ENCODE measurements around the gene USB1. TPM values are rescaled to one million over a fixed set of nuclear protein-coding genes. Genes with fewer than 3 reads are reported as not detected.

The USB1 gene
- polyA plus RNA-seq, 4 donors, result 19.9 to 26.5 (median 24.0) TPM

DNA sequence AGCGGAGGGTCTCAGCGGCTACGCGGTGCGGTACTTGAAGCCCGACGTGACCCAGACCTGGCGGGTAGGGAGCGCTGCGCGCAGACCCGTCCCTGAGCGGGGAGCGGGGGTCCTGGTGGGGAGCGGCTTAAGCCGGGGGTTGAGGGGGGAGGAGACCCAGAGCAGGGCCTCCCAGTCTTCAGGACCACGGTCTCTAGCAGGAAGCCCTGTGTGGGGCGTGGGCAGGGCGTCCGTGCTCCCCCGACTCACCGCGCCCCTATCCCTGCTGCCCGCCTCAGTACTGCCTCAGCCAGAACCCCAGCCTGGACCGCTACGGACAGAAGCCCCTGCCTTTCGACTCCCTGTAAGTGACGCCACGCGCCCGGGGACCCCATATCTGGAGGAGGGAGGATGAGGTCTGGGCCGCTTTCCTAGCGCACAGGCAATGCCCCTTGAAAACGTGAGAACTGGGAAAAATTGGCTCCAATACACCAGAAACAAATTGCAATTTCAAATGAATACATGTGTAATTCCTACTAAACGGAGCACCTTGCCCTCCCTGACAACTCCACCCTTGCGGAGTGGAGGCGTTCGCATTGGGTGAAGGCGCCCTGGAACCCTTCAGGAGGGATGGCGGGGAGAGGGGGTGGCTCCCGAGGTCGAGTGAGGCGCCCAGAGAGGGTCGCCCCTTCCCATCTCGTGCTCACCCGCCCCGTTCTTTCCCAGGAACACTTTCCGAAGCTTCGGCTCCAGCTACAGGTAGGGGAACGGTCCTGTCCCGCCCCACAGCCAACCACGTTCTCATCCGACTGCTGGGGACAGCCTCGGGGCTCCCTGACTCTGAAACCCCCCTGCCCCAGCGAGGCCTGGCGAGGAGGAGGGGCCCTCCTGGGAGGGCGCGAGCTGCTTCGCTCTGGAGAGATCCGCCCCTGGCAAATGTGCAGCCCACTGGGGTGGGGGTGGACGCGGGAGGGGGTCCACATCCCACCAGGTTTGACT, 15.7 kb upstream of the USB1 start:
- 13 to 25% (median 15%) methylated on average over 44 to 62 of the region's 62 CpGs for WGBS, 3 donors
- Histone ChIP-seq H3K27me3 (ENCODE audit: control insufficient read depth in 3 of 3, insufficient read depth in 3 of 3, low read length in 3 of 3) (peaks cover 0 to 42% (median 0%) of the 10 kb centered on the region in 3 donors), H3K36me3 (ENCODE audit: control insufficient read depth in 3 of 3, insufficient read depth in 2 of 3, low read depth in 1 of 3, low read length in 3 of 3) (no peaks in the 10 kb centered on the region), H3K27ac (ENCODE audit: low read depth in 1 of 3, low read length in 2 of 3) (no peak overlapping the region), H3K4me1 (ENCODE audit: control insufficient read depth in 3 of 3, insufficient read depth in 2 of 3, low read depth in 1 of 3, low read length in 2 of 3) (peaks cover 2 to 17% (median 3%) of the 10 kb centered on the region in 3 donors), H3K4me3 (ENCODE audit: low read depth in 1 of 3, low read length in 3 of 3) (peak overlapping the region; percentile 33 to 46 (median 39)), H3K9me3 (ENCODE audit: control insufficient read depth in 2 of 2, insufficient read depth in 1 of 2, low read depth in 1 of 2, low read length in 1 of 2) (no peaks in the 10 kb centered on the region)
- no peak for FAIRE-seq
- peak in 1 of 2 donors; percentile 36 for DNase-seq

DNA sequence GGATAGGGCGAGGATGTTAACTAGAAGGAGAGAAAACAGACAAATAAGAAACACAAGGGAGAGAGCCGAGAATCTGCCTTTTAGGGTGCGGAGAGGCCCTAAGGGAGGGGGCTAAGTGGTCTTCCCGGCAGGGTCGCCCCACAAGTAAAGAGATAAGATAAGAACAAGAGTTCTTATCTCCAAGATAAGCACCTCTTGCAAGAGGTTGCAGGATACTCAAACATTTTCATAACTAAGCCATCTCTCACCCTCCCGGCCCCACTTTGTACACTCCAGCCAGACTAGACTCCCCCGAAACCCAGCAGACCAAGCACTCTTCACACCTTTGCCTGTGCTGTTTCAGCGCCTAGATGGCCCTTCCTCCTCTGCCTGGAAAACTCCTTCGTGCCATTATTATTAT, 15.0 kb upstream of the USB1 start:
- H3K4me3 ChIP-seq (ENCODE audit: low read depth in 1 of 3, low read length in 3 of 3), result no peak overlapping the region
- peaks cover 2 to 17% (median 3%) of the 10 kb centered on the region in 3 donors for H3K4me1 ChIP-seq (ENCODE audit: control insufficient read depth in 3 of 3, insufficient read depth in 2 of 3, low read depth in 1 of 3, low read length in 2 of 3)
- WGBS, 3 donors, result 38 to 58% (median 49%) methylated on average over 9 of the region's 9 CpGs
- H3K9me3 ChIP-seq (ENCODE audit: control insufficient read depth in 2 of 2, insufficient read depth in 1 of 2, low read depth in 1 of 2, low read length in 1 of 2), result no peaks in the 10 kb centered on the region
- no peak for FAIRE-seq
- DNase-seq, result no peak
- no peaks in the 10 kb centered on the region for H3K36me3 ChIP-seq (ENCODE audit: control insufficient read depth in 3 of 3, insufficient read depth in 2 of 3, low read depth in 1 of 3, low read length in 3 of 3)
- H3K27ac ChIP-seq (ENCODE audit: low read depth in 1 of 3, low read length in 2 of 3), result no peak overlapping the region
- peaks cover 0 to 42% (median 0%) of the 10 kb centered on the region in 3 donors for H3K27me3 ChIP-seq (ENCODE audit: control insufficient read depth in 3 of 3, insufficient read depth in 3 of 3, low read length in 3 of 3)

DNA sequence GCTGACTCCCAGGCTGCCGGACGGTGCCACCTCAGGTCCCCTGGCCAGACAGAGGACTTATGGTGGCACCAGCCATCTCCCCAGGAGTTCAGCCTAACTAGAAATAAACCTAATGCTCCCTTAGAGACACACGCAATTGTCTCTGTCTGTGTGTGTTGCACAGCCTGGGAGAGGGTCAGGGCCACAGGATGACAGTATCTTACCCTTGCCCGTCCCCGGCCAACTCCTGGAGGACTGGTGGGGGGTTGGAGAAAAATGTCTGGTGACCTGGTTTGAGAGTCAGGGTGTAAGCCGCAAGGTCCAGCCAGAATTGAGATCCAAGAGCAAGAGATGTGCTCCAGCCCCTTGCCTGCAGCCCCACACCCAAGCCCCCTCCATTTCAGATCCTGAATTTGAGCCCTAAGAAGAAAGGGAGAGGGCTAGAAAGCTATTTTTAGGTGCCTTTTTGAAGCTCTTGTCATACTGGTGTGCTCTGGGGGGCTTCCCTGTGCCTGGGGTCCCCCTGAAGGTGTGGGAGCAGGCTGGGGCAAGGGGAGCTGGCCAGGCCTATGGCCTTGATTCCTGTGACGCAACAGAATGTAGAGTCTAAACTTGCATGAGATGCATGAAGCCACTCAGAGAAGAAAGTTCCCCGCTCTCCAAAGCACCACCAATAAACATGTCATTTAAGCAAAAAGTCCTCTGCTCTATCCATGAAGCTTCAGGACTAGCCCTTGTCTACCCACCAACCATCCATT, 13.6 kb upstream of the USB1 start:
- Histone ChIP-seq H3K4me1 (ENCODE audit: control insufficient read depth in 3 of 3, insufficient read depth in 2 of 3, low read depth in 1 of 3, low read length in 2 of 3) (peaks cover 2 to 17% (median 3%) of the 10 kb centered on the region in 3 donors), H3K27ac (ENCODE audit: low read depth in 1 of 3, low read length in 2 of 3) (no peak overlapping the region), H3K36me3 (ENCODE audit: control insufficient read depth in 3 of 3, insufficient read depth in 2 of 3, low read depth in 1 of 3, low read length in 3 of 3) (no peaks in the 10 kb centered on the region), H3K9me3 (ENCODE audit: control insufficient read depth in 2 of 2, insufficient read depth in 1 of 2, low read depth in 1 of 2, low read length in 1 of 2) (no peaks in the 10 kb centered on the region), H3K4me3 (ENCODE audit: low read depth in 1 of 3, low read length in 3 of 3) (no peak overlapping the region), H3K27me3 (ENCODE audit: control insufficient read depth in 3 of 3, insufficient read depth in 3 of 3, low read length in 3 of 3) (peaks cover 0 to 42% (median 0%) of the 10 kb centered on the region in 3 donors)
- DNase-seq (no peak), FAIRE-seq (no peak)
- WGBS, 3 donors, result 94 to 98% (median 94%) methylated on average over 8 of the region's 8 CpGs

DNA sequence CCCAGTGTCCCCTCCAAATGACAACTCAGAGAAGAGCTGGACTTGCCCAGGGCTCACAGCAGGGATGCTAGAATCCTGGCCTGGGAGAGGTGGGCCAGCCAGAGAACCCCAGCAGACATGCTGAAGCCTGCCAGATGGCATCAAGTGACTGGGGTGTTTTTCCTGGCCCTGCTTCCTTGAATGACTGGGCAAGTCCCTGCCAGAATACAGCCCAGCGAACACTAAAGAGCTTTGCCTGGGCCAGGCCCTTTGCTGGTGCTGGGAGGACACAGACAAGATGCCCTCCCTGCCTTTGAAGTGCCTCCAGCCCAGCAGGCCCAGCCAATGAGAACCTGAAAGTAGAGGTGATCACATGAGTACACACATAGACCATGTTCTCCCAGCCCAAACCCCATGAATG, 12.3 kb upstream of the USB1 start:
- Histone ChIP-seq H3K4me1 (ENCODE audit: control insufficient read depth in 3 of 3, insufficient read depth in 2 of 3, low read depth in 1 of 3, low read length in 2 of 3) (peaks cover 2 to 16% (median 3%) of the 10 kb centered on the region in 3 donors), H3K27ac (ENCODE audit: low read depth in 1 of 3, low read length in 2 of 3) (no peak overlapping the region), H3K27me3 (ENCODE audit: control insufficient read depth in 3 of 3, insufficient read depth in 3 of 3, low read length in 3 of 3) (peaks cover 0 to 36% (median 0%) of the 10 kb centered on the region in 3 donors), H3K9me3 (ENCODE audit: control insufficient read depth in 2 of 2, insufficient read depth in 1 of 2, low read depth in 1 of 2, low read length in 1 of 2) (no peaks in the 10 kb centered on the region), H3K36me3 (ENCODE audit: control insufficient read depth in 3 of 3, insufficient read depth in 2 of 3, low read depth in 1 of 3, low read length in 3 of 3) (peaks cover 0 to 11% (median 0%) of the 10 kb centered on the region in 3 donors), H3K4me3 (ENCODE audit: low read depth in 1 of 3, low read length in 3 of 3) (no peak overlapping the region)
- FAIRE-seq (no peak), DNase-seq (no peak)
- 33 to 71% (median 43%) methylated on average over 1 of the region's 1 CpG for WGBS, 3 donors

DNA sequence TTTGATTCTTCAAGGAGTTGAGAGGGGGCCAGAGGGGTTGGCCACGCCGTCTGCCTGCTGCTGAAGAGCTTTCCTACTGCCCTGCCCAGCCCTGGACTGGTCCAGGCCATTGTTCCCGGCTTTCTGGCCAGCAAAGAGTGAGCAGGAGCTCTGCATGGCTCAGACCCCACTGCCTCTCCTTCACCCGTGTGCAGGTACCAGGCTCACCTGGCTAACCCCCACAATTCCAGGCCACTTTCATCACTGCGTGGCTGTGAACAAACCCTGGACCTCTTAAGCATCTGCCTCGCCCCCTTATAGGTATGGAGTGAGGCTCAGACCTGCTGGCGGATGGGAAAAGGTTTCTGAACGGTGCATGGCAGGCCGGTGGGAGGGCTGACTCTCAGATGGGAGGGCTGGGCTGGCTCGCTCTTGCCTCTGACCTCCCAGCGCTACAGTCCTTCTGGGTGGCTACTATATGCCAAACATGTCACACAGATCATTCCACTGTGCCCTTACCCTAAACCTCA, 9.6 kb upstream of the USB1 start:
- 82 to 86% (median 85%) methylated on average over 11 of the region's 11 CpGs for WGBS, 3 donors
- H3K4me3 ChIP-seq (ENCODE audit: low read depth in 1 of 3, low read length in 3 of 3), result no peak overlapping the region
- no peak for FAIRE-seq
- peaks cover 0 to 36% (median 0%) of the 10 kb centered on the region in 3 donors for H3K36me3 ChIP-seq (ENCODE audit: control insufficient read depth in 3 of 3, insufficient read depth in 2 of 3, low read depth in 1 of 3, low read length in 3 of 3)
- H3K27ac ChIP-seq (ENCODE audit: low read depth in 1 of 3, low read length in 2 of 3), result no peak overlapping the region
- no peaks in the 10 kb centered on the region for H3K4me1 ChIP-seq (ENCODE audit: control insufficient read depth in 3 of 3, insufficient read depth in 2 of 3, low read depth in 1 of 3, low read length in 2 of 3)
- H3K9me3 ChIP-seq (ENCODE audit: control insufficient read depth in 2 of 2, insufficient read depth in 1 of 2, low read depth in 1 of 2, low read length in 1 of 2), result no peaks in the 10 kb centered on the region
- DNase-seq, result no peak
- H3K27me3 ChIP-seq (ENCODE audit: control insufficient read depth in 3 of 3, insufficient read depth in 3 of 3, low read length in 3 of 3), result peaks cover 0 to 11% (median 0%) of the 10 kb centered on the region in 3 donors

DNA sequence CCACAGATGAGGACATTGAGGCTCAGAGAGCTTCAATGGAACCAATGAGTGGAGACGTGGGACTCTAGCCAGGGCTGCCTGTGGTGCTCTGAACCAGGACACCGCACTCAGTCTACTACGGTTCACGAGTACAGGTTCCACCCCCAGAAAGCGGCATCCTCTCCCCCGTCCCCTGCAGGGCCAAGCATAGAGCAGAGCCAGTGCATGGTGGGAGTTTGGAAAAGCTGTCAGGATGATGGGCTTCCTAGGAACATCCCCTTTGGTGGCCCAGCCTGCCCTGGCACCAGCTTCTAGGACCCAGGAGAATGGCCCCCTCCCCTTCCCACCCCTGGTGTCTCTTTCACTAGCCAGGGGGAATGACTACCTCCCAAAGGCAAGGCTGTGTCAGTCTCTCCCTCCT, 9.1 kb upstream of the USB1 start:
- H3K9me3 ChIP-seq (ENCODE audit: control insufficient read depth in 2 of 2, insufficient read depth in 1 of 2, low read depth in 1 of 2, low read length in 1 of 2), result no peaks in the 10 kb centered on the region
- H3K27ac ChIP-seq (ENCODE audit: low read depth in 1 of 3, low read length in 2 of 3), result no peak overlapping the region
- H3K4me1 ChIP-seq (ENCODE audit: control insufficient read depth in 3 of 3, insufficient read depth in 2 of 3, low read depth in 1 of 3, low read length in 2 of 3), result no peaks in the 10 kb centered on the region
- peaks cover 0 to 41% (median 0%) of the 10 kb centered on the region in 3 donors for H3K36me3 ChIP-seq (ENCODE audit: control insufficient read depth in 3 of 3, insufficient read depth in 2 of 3, low read depth in 1 of 3, low read length in 3 of 3)
- DNase-seq, result no peak
- no peak overlapping the region for H3K4me3 ChIP-seq (ENCODE audit: low read depth in 1 of 3, low read length in 3 of 3)
- no peak for FAIRE-seq
- 90 to 92% (median 91%) methylated on average over 6 of the region's 6 CpGs for WGBS, 3 donors
- H3K27me3 ChIP-seq (ENCODE audit: control insufficient read depth in 3 of 3, insufficient read depth in 3 of 3, low read length in 3 of 3), result peaks cover 0 to 6% (median 0%) of the 10 kb centered on the region in 3 donors

DNA sequence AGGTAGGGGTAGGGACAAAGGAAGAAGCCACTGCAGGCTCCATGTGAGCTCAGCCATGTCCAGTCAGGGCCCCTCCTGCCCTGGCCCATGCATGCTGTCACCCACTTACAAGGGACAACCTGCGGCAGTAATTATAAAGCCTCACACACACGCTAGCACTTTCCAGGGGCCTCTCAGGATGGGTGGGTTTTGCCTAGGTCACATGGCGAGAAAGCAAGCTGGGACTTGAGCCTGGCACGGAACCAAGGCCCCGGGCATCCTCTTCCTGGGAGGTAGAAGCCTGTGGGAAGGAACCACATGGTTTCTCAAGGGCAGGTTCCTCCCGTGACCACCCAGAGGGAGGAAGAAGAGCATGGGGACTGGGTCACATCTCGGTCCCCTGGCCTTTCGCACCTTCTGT, 7.8 kb upstream of the USB1 start:
- H3K36me3 ChIP-seq (ENCODE audit: control insufficient read depth in 3 of 3, insufficient read depth in 2 of 3, low read depth in 1 of 3, low read length in 3 of 3), result peaks cover 0 to 54% (median 0%) of the 10 kb centered on the region in 3 donors
- WGBS, 3 donors, result 76 to 91% (median 88%) methylated on average over 8 of the region's 8 CpGs
- no peak for FAIRE-seq
- no peaks in the 10 kb centered on the region for H3K4me1 ChIP-seq (ENCODE audit: control insufficient read depth in 3 of 3, insufficient read depth in 2 of 3, low read depth in 1 of 3, low read length in 2 of 3)
- no peaks in the 10 kb centered on the region for H3K27me3 ChIP-seq (ENCODE audit: control insufficient read depth in 3 of 3, insufficient read depth in 3 of 3, low read length in 3 of 3)
- H3K27ac ChIP-seq (ENCODE audit: low read depth in 1 of 3, low read length in 2 of 3), result no peak overlapping the region
- no peaks in the 10 kb centered on the region for H3K9me3 ChIP-seq (ENCODE audit: control insufficient read depth in 2 of 2, insufficient read depth in 1 of 2, low read depth in 1 of 2, low read length in 1 of 2)
- H3K4me3 ChIP-seq (ENCODE audit: low read depth in 1 of 3, low read length in 3 of 3), result no peak overlapping the region
- no peak for DNase-seq

DNA sequence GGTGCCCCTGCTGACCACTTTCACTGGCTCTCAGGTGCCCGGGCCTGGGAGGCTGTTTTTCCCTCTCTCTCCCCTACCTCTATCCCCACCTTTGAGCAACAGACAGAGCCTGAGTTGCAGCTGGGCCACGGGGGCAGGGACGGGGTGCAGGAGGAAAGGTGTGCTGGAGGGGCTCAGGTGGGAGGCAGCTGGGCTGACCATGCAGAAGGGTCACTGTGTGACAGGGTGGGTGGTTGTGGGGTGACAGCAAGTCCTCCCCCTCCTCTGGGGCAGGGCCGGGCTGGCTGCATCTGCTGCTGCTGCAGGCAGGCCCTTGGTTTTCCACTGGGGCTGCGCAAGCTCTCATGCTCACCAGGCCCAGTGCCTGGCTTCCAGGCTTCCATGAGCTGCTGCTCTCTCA, 7.3 kb upstream of the USB1 start:
- Histone ChIP-seq H3K4me1 (ENCODE audit: control insufficient read depth in 3 of 3, insufficient read depth in 2 of 3, low read depth in 1 of 3, low read length in 2 of 3) (no peaks in the 10 kb centered on the region), H3K27ac (ENCODE audit: low read depth in 1 of 3, low read length in 2 of 3) (no peak overlapping the region), H3K4me3 (ENCODE audit: low read depth in 1 of 3, low read length in 3 of 3) (no peak overlapping the region), H3K36me3 (ENCODE audit: control insufficient read depth in 3 of 3, insufficient read depth in 2 of 3, low read depth in 1 of 3, low read length in 3 of 3) (peaks cover 0 to 55% (median 0%) of the 10 kb centered on the region in 3 donors), H3K27me3 (ENCODE audit: control insufficient read depth in 3 of 3, insufficient read depth in 3 of 3, low read length in 3 of 3) (no peaks in the 10 kb centered on the region), H3K9me3 (ENCODE audit: control insufficient read depth in 2 of 2, insufficient read depth in 1 of 2, low read depth in 1 of 2, low read length in 1 of 2) (no peaks in the 10 kb centered on the region)
- FAIRE-seq (no peak), DNase-seq (no peak)
- WGBS, 3 donors, result 84 to 95% (median 95%) methylated on average over 4 to 5 of the region's 5 CpGs
